Cerebellar cortex (tissue), 1 donor: Measurements from ENCODE around the gene STS.
"Not testable (repeated sequence)": the region's sequence is repeated elsewhere in the genome, so short reads cannot be mapped to it uniquely, and the experiment has no call there.

Experiments used
- DNase-seq: peaks from one replicate; pipeline ENCODE4 v3.0.0-alpha.2; 2015; ENCODE audit warnings: low spot score

STS gene

GRCh38 chrX:7139202-7140081 lies 8.1 kb upstream of the STS start:
- DNase-seq = no peak

DNA sequence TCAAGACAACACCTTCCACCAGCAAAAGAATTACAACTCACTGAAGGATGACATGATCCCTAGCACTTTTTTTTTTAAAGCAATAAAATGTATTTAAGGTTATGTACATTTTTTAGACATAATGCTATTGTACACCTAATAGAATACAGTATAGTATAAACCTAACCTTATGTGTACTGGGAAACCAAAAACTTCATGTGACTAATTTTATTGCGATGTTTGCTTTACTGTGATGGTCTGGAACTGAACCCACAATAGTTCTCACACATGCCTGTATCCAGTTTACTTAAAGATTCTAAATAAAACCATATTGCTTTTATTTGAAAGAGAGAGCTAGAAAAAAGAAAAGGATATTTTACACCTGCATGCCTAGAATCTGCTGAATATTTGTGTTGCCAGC lies 4.4 kb upstream of the STS start:
- DNase-seq = no peak

GRCh38 chrX:7143941-7144525 lies 3.5 kb upstream of the STS start:
- DNase-seq = no peak

- no peak for DNase-seq
Observed at GRCh38 chrX:7145454-7145853, 2.1 kb upstream of the STS start.

GRCh38 chrX:7146020-7146702 lies 1.4 kb upstream of the STS start:
- DNase-seq = no peak

DNA sequence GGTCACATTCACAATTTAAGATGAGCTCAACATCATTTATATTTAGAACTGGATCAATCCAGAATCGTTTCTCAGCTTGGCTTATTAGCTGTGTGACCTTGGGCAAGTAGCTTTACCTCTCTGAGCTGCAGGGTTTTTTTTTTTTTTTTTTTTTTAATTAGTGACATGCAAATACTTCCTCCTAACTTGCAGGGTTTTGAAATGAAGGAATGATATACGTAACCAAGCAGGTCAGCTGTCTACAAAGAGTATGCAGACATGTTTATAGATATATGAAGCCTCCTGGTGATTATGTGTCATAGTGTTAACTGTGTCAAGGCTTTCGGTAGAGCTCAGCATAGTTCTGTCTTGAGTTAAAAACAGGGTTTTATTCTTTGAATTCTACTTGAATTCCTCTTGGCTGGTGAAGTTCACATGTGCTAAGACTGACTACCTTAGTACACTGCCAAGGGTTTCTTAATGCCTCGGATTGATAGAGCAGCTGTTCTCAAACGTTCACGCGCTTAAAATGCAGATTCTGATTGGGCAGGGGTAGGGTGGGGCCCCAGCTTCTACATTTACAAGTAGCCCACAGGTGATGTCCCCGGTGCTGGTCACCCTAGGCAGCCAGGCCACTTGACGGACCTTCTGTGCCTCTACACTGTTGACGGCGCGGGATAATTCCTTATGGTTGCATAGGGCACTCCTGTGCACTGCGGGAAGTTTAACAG lies 654 bp upstream of the STS start:
- no peak for DNase-seq

GRCh38 chrX:7147978-7148854 lies 704 bp downstream of the STS start, which contains the start of gene PUDP:
Gene PUDP, minus strand, starts transcription at chrX:7148153. Its CDS starts 40 bp downstream, at chrX:7148113.
- peak; percentile 73 for DNase-seq

GRCh38 chrX:7149411-7149810 lies 1.9 kb downstream of the STS start:
- DNase-seq = no peak

DNA sequence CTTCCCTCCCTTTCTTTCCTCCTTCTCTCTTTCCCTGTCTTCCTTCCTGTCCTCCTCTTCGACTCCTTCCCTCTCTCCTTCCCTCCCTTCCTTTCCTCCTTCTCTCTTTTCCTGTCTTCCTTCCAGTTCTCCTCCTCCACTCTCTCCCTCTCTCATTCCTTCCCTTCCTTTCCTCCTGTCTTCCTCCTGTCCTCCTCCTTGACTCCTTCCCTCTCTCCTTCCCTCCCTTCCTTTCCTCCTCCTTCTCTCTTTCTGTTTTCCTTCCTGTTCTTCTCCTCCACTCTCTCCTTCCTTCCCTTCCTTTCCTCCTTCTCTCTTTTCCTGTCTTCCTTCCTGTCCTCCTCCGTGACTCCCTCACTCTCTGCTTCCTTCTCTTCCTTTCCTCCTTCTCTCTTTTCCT lies 5.7 kb downstream of the STS start:
- no peak for DNase-seq

- no peak for DNase-seq
Observed at GRCh38 chrX:7154041-7154597, 6.6 kb downstream of the STS start.

GRCh38 chrX:7155163-7155562 lies 7.7 kb downstream of the STS start:
- DNase-seq = no peak

- no peak for DNase-seq
Observed at GRCh38 chrX:7156879-7157278, 9.4 kb downstream of the STS start.

DNA sequence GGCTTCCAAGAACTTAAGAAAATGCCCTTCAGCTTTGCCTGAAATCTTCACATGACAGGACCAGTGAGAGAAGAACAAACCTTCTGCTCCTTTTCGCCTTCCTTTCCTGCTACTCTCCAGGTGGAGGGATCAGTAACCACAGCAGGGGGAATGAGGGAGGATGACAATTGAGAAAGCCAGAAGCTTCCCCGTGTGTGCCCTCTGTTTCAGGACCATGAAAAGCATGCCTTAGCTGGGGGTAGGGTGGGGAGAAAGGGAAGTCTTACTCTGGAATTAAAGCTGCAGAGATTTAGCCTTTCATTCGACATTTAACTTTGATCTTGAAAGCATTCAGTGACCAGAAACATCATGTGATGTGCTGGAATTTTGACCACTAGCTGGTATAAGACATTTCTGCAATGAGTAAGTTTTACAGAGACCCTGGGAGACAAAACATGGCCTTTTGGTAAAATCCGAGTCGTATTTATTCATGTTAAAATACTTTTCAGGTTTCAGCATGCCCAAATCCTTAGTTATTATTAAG lies 11.0 kb downstream of the STS start:
- no peak for DNase-seq

- DNase-seq = no peak
Observed at GRCh38 chrX:7159149-7159861, 11.8 kb downstream of the STS start.

GRCh38 chrX:7163146-7163677 lies 15.7 kb downstream of the STS start:
- no peak for DNase-seq

GRCh38 chrX:7164174-7164573 lies 16.7 kb downstream of the STS start:
- no peak for DNase-seq

DNA sequence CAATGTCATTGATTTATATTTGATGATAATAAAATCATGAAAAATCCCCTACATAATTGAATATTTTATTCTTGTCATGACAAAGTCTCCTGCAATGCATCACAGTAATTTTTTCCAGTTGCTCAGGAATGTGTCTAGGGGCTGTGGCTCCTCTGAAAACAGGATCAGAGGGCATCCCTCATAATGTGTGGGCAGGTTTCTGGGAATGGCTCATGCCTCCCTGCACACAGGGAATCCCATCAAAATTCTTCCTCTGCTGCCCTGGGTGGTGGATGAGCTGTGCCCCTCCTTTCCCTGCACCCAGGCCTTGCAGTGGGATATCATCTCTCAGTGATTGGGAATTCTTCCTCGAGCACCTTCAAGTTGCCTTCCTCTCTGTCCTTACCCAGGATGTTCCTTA lies 20.9 kb downstream of the STS start:
- DNase-seq = no peak

DNA sequence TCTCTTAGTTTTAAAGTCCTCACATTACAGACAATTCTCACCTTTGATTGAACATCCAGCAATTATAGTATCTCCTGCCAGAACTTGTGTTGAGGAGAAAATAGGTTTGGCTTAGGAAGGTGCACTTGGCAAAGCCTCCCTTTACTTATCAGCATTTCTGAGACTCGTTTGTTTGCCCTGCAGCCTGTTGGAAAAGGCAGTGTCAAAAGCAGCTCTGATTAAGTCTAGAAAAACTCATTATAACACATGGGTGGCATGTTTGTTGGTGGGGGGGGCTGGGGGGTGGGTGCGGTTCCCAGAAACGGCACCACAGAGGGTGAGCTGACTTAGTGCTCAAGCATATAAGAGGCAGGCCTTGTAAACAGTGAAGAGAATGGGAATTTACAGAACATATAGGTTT lies 22.1 kb downstream of the STS start:
- DNase-seq = no peak

DNA sequence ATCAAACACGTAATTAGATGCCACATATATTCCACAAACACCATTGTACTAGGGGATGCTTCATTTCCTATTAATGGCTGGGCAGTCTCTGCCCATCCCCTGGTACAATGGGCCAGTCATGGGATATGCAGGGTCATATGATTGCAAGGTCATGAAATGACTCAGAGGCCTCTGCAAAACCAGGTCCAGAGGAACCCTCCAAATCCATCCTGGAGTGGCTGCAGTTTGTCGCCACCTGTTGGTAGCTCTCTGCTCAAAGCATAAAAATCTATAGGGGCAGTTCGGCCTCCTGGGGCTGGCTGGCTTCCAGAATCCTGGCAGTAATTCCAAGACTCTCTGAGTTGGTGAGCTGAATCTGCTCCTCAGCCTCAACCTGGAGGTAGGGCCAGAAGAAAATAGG lies 23.4 kb downstream of the STS start:
- DNase-seq = no peak

GRCh38 chrX:7178859-7179258 lies 31.3 kb downstream of the STS start:
- DNase-seq = not testable (repeated sequence)
